Erythroblast (primary cell): Measurements from ENCODE around the gene MICAL3.
A peak's percentile ranks its signal among the peaks of the same experiment; 100 is the strongest.

ENCODE experiments used
- GATA1 ChIP-seq: IDR thresholded peaks from 2 replicates; pipeline ENCODE4 v1.6.1; 2011; ENCODE audit warnings: low read depth, mild to moderate bottlenecking, control low read depth, low read length, moderate library complexity
- POLR2A ChIP-seq: IDR thresholded peaks from 2 replicates; pipeline ENCODE4 v1.6.1; 2011; ENCODE audit warnings: mild to moderate bottlenecking, low read length

DNA sequence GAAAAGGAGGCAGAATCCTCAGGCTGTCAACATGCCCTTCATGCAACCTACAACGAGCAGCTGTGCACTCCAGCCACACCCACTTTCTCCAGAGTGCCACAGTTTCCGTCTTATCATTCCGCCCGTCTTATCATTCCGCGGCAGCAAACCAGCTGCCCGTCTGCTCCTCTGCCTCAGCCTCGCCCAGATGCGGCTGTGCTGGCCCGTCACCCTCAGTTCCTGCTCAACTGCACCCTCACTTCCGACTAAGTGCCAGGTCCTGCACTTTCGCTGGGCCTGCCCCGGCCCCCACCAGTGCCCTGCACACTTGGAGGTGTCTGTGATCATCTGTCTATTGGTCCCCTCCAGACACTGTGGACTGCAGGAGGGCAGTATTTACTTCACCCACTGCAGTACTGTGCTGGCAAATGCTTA is 43.7 kb downstream of the MICAL3 start:
- peak; percentile 66 for TF ChIP-seq POLR2A
- TF ChIP-seq GATA1, result peak; percentile 97
